Activated CD8-positive, alpha-beta T cell treated with anti-CD3 and anti-CD28 coated beads, Interleukin-2, amount 10 ng/mL, durations not matched to agents 7 days and 5 days (primary cell): ENCODE data around the gene TRMT2A. TPM values are rescaled to one million over a fixed set of nuclear protein-coding genes. Genes with fewer than 3 reads are reported as not detected.

ENCODE experiments used
- ATAC-seq: fragments of 150-1000 bp; cut with Tn5 transposase; one replicate; pipeline ENCODE4 v1.10.0; 2021; ENCODE audit warnings: moderate library complexity
- CTCF ChIA-PET: fragments of 350-600 bp; sonication (Branson Sonifier 250); formaldehyde crosslinking; loops from one replicate; lab custom pipeline; 2021; ENCODE audit warnings: antibody characterized with exemption; lab: Charles Lee
- POLR2A ChIA-PET: fragments of 350-600 bp; sonication (Branson Sonifier 250); formaldehyde crosslinking; loops from one replicate; lab custom pipeline; 2021; ENCODE audit warnings: antibody characterized with exemption; lab: Charles Lee
- DNase-seq: peaks from one replicate; pipeline ENCODE4 v3.0.0-alpha.2; 2020
- H3K27ac Mint-ChIP-seq: one replicate; pipeline ENCODE4 v1.8.0; 2021; ENCODE audit warnings: mild to moderate bottlenecking, mixed read lengths
- H3K27me3 Mint-ChIP-seq: one replicate; pipeline ENCODE4 v1.8.0; 2021; ENCODE audit warnings: low read depth, mixed read lengths
- H3K36me3 Mint-ChIP-seq: one replicate; pipeline ENCODE4 v1.8.0; 2021; ENCODE audit warnings: low read depth, mixed read lengths
- H3K4me1 Mint-ChIP-seq: one replicate; pipeline ENCODE4 v1.8.0; 2021; ENCODE audit warnings: low read depth, mixed read lengths
- H3K4me3 Mint-ChIP-seq: one replicate; pipeline ENCODE4 v1.8.0; 2021; ENCODE audit warnings: mild to moderate bottlenecking, mixed read lengths
- H3K9me3 Mint-ChIP-seq: one replicate; pipeline ENCODE4 v1.8.0; 2022; ENCODE audit warnings: mixed read lengths; ENCODE audit not compliant: insufficient read depth
- total RNA-seq, 2 experiments: library from RNA; stranded (reverse); gene quantifications; one replicate each; pipeline ENCODE4 v1.2.3, GENCODE V29; 2021

Gene TRMT2A
- total RNA-seq, 2 experiments from 2014 or later: 92.1 to 102 TPM

- Mint-ChIP-seq H3K9me3 (no peaks in the 10 kb centered on the region), H3K27me3 (no peaks in the 10 kb centered on the region), H3K27ac (no peak overlapping the region), H3K4me1 (peaks cover 77% of the 10 kb centered on the region), H3K4me3 (no peak overlapping the region), H3K36me3 (peaks cover 67% of the 10 kb centered on the region)
- no peak for ATAC-seq
- POLR2A ChIA-PET: interaction anchor here (1.1 kb wide), 1 partner anchor 15 kb away, joined by 4 read pairs; no protein-coding TSS in a partner anchor
- CTCF ChIA-PET: interaction anchor here (1.0 to 1.8 kb wide), 2 partner anchors 15 to 68 kb away, joined by 3 to 4 read pairs; no protein-coding TSS in a partner anchor
- DNase-seq: no peak
Measured at GRCh38 chr22:20085651-20086050, 31.4 kb downstream of the TRMT2A start.

GRCh38 chr22:20084547-20085413 lies 32.2 kb downstream of the TRMT2A start:
- H3K9me3 Mint-ChIP-seq: no peaks in the 10 kb centered on the region
- peaks cover 60% of the 10 kb centered on the region for H3K36me3 Mint-ChIP-seq
- CTCF ChIA-PET: interaction anchor here (1.8 kb wide), 1 partner anchor 16 kb away, joined by 4 read pairs; no protein-coding TSS in a partner anchor
- H3K4me1 Mint-ChIP-seq: peaks cover 69% of the 10 kb centered on the region
- H3K27ac Mint-ChIP-seq: peak overlapping the region; percentile 6
- no peaks in the 10 kb centered on the region for H3K27me3 Mint-ChIP-seq
- H3K4me3 Mint-ChIP-seq: no peak overlapping the region
- ATAC-seq (no peak), DNase-seq (no peak)
- POLR2A ChIA-PET: no interaction called here

- peaks cover 52% of the 10 kb centered on the region for H3K36me3 Mint-ChIP-seq
- ATAC-seq: no peak
- peak overlapping the region; percentile 7 for H3K27ac Mint-ChIP-seq
- no peaks in the 10 kb centered on the region for H3K9me3 Mint-ChIP-seq
- POLR2A ChIA-PET: interaction anchor here (1.4 kb wide), 1 partner anchor 33 kb away, joined by 7 read pairs; the partner anchor contains the start of gene TRMT2A
- DNase-seq: no peak
- H3K27me3 Mint-ChIP-seq: no peaks in the 10 kb centered on the region
- no peak overlapping the region for H3K4me3 Mint-ChIP-seq
- CTCF ChIA-PET: interaction anchor here (1.0 to 1.7 kb wide), 3 partner anchors 12 to 45 kb away, joined by 4 to 6 read pairs (median 4); no protein-coding TSS in a partner anchor
- H3K4me1 Mint-ChIP-seq: peaks cover 64% of the 10 kb centered on the region
Measured at GRCh38 chr22:20083891-20084546, 33.0 kb downstream of the TRMT2A start.

- peaks cover 45% of the 10 kb centered on the region for H3K36me3 Mint-ChIP-seq
- H3K4me1 Mint-ChIP-seq: peaks cover 62% of the 10 kb centered on the region
- no peaks in the 10 kb centered on the region for H3K27me3 Mint-ChIP-seq
- ATAC-seq: no peak
- ChIA-PET POLR2A (interaction anchor here (1.4 kb wide), 1 partner anchor 34 kb away, joined by 7 read pairs; the partner anchor contains the start of gene TRMT2A), CTCF (interaction anchor here (0.9 to 1.7 kb wide), 4 partner anchors 13 to 46 kb away, joined by 3 to 6 read pairs (median 4); no protein-coding TSS in a partner anchor)
- H3K27ac Mint-ChIP-seq: peak overlapping the region; percentile 62
- H3K4me3 Mint-ChIP-seq: peak overlapping the region; percentile 16
- no peak for DNase-seq
- no peaks in the 10 kb centered on the region for H3K9me3 Mint-ChIP-seq
Measured at GRCh38 chr22:20083157-20083890, 33.7 kb downstream of the TRMT2A start.

- Mint-ChIP-seq H3K4me3 (peak overlapping the region; percentile 86), H3K9me3 (no peaks in the 10 kb centered on the region), H3K4me1 (peaks cover 45% of the 10 kb centered on the region), H3K36me3 (peaks cover 25% of the 10 kb centered on the region), H3K27me3 (no peaks in the 10 kb centered on the region), H3K27ac (peak overlapping the region; percentile 65)
- no peak for DNase-seq
- ATAC-seq: no peak
- CTCF ChIA-PET: no interaction called here
- POLR2A ChIA-PET: interaction anchor here (1.7 kb wide), 1 partner anchor 25 kb away, joined by 6 read pairs; no protein-coding TSS in a partner anchor
Measured at GRCh38 chr22:20080776-20081654, 36.0 kb downstream of the TRMT2A start.

- Mint-ChIP-seq H3K36me3 (peaks cover 20% of the 10 kb centered on the region), H3K27me3 (no peaks in the 10 kb centered on the region), H3K4me1 (peaks cover 43% of the 10 kb centered on the region), H3K9me3 (no peaks in the 10 kb centered on the region), H3K27ac (peak overlapping the region; percentile 65), H3K4me3 (peak overlapping the region; percentile 86)
- ATAC-seq (peak; percentile 81), DNase-seq (peak; percentile 76)
- ChIA-PET CTCF (no interaction called here), POLR2A (interaction anchor here (0.7 kb wide), 1 partner anchor 36 kb away, joined by 3 read pairs; the partner anchor contains the start of gene RANBP1)
Measured at GRCh38 chr22:20080445-20080775, 36.6 kb downstream of the TRMT2A start.

- Mint-ChIP-seq H3K4me3 (peak within 1 kb of the TSS; percentile 88), H3K27ac (peak within 1 kb of the TSS; percentile 87), H3K4me1 (peaks cover 40% of the 10 kb centered on the region), H3K9me3 (no peaks in the 10 kb centered on the region), H3K27me3 (no peaks in the 10 kb centered on the region), H3K36me3 (peaks cover 19% of the 10 kb centered on the region)
- POLR2A ChIA-PET: interaction anchor here (0.7 to 1.2 kb wide), 3 partner anchors 10 to 37 kb away, joined by 3 read pairs; partner anchors contain the start of gene RANBP1
- ATAC-seq (peak; percentile 95), DNase-seq (peak; percentile 67)
- CTCF ChIA-PET: no interaction called here
Measured at GRCh38 chr22:20079745-20080444, 37.1 kb downstream of the TRMT2A start, which contains the start of gene DGCR8. Gene DGCR8 (plus strand): TSS chr22:20080241. CDS start chr22:20085964, 5,723 bp downstream.

GRCh38 chr22:20076627-20077172 lies 40.3 kb downstream of the TRMT2A start:
- Mint-ChIP-seq H3K27ac (no peak overlapping the region), H3K9me3 (no peaks in the 10 kb centered on the region), H3K4me1 (peaks cover 12% of the 10 kb centered on the region), H3K27me3 (no peaks in the 10 kb centered on the region), H3K36me3 (peaks cover 9% of the 10 kb centered on the region), H3K4me3 (no peak overlapping the region)
- CTCF ChIA-PET: no interaction called here
- POLR2A ChIA-PET: no interaction called here
- ATAC-seq (no peak), DNase-seq (no peak)

GRCh38 chr22:20071524-20071972 lies 45.5 kb downstream of the TRMT2A start:
- no peak for ATAC-seq
- no peaks in the 10 kb centered on the region for H3K36me3 Mint-ChIP-seq
- no peaks in the 10 kb centered on the region for H3K27me3 Mint-ChIP-seq
- H3K4me1 Mint-ChIP-seq: no peaks in the 10 kb centered on the region
- H3K27ac Mint-ChIP-seq: no peak overlapping the region
- POLR2A ChIA-PET: no interaction called here
- CTCF ChIA-PET: interaction anchor here (1.0 kb wide), 1 partner anchor 12 kb away, joined by 4 read pairs; no protein-coding TSS in a partner anchor
- H3K4me3 Mint-ChIP-seq: no peak overlapping the region
- no peaks in the 10 kb centered on the region for H3K9me3 Mint-ChIP-seq
- DNase-seq: no peak
